ENCODE data around the gene GLB1L3. TPM values are rescaled to one million over a fixed set of nuclear protein-coding genes. Genes with fewer than 3 reads are reported as not detected.

The GLB1L3 gene
- total and polyA plus RNA-seq, 2 donors (not counting 3 experiments of a cell fraction or from before 2014, with no cell fraction given): not detected

GRCh38 chr11:134331354-134332188 lies 55.4 kb downstream of the GLB1L3 start, which contains the start of gene GLB1L2:
Gene GLB1L2, plus strand, starts transcription at chr11:134331988. Its CDS starts 74 bp downstream, at chr11:134332062.
- no peak within 1 kb of the TSS for H3K9ac ChIP-seq (replicated peaks; ENCODE audit: extremely low read depth, insufficient read depth, low read length)
- no peak for FAIRE-seq
- peak within 1 kb of the TSS; percentile 56 for H2AFZ ChIP-seq (ENCODE audit: low read depth, low read length)
- H3K27ac ChIP-seq (ENCODE audit: insufficient read depth, low read depth, low read length): no peak within 1 kb of the TSS
- POLR2A ChIA-PET: no interaction called here
- H3K4me2 ChIP-seq (ENCODE audit: insufficient read depth, low read length): peak within 1 kb of the TSS; percentile 34
- peaks cover 4% of the 10 kb centered on the region for H3K4me1 ChIP-seq (ENCODE audit: control insufficient read depth, extremely low read depth, insufficient read depth, low read length)
- H4K20me1 ChIP-seq (replicated peaks; ENCODE audit: control insufficient read depth, extremely low read depth, insufficient read depth, low read length): no peaks in the 10 kb centered on the region
- TF ChIP-seq EZH2 (IDR thresholded peaks at IDR 0.05; ENCODE audit: borderline replicate concordance, low read depth, low read length, severe bottlenecking) (no peak), JUN (IDR thresholded peaks at IDR 0.05; ENCODE audit: borderline replicate concordance, insufficient read depth, insufficient read length, low read depth) (no peak), CTCF (IDR thresholded peaks at IDR 0.05; ENCODE audit: extremely low read depth in 1 of 2, insufficient read depth in 1 of 2, low read depth in 1 of 2, low read length in 2 of 2) (no peak), FOS (IDR thresholded peaks at IDR 0.05; ENCODE audit: borderline replicate concordance, insufficient read depth, low read length) (no peak), POLR2A (IDR thresholded peaks at IDR 0.05; ENCODE audit: low read depth, low read length) (no peak), GATA2 (IDR thresholded peaks at IDR 0.05; ENCODE audit: insufficient read depth, insufficient read length, low read depth, low read length) (no peak), POLR2AphosphoS5 (IDR thresholded peaks at IDR 0.05; ENCODE audit: insufficient read depth, low read depth, low read length) (no peak)
- TF ChIP-seq, protein P1, sequence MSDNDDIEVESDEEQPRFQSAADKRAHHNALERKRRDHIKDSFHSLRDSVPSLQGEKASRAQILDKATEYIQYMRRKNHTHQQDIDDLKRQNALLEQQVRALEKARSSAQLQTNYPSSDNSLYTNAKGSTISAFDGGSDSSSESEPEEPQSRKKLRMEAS (IDR thresholded peaks at IDR 0.05; ENCODE audit: insufficient read depth, insufficient read length): peak; percentile 28
- H3K4me3 ChIP-seq (replicated peaks in 1 of 3; ENCODE audit: insufficient read depth in 1 of 3, low read depth in 1 of 3, low read length in 3 of 3): peak within 1 kb of the TSS in 2 of 3 experiments; percentile 3 to 37
- CTCF ChIA-PET: no interaction called here
- no peaks in the 10 kb centered on the region for H3K9me1 ChIP-seq (replicated peaks; ENCODE audit: control insufficient read depth, extremely low read depth, insufficient read depth, low read length)
- no peaks in the 10 kb centered on the region for H3K36me3 ChIP-seq (ENCODE audit: control insufficient read depth in 2 of 2, extremely low read depth in 1 of 2, insufficient read depth in 2 of 2, low read length in 2 of 2)
- intact Hi-C loops (cut with micrococcal nuclease): loop anchor here (5.0 to 10.0 kb wide), 2 partner anchors 79 to 297 kb away; partner anchors contain the start of genes ACAD8 and THYN1
- peaks cover 16 to 17% of the 10 kb centered on the region in 2 experiments for H3K27me3 ChIP-seq (ENCODE audit: control insufficient read depth in 2 of 2, insufficient read depth in 2 of 2, low read length in 2 of 2)
- peak; percentile 36 for DNase-seq (ENCODE audit: low read depth, low spot score)
- no peaks in the 10 kb centered on the region for H3K79me2 ChIP-seq (ENCODE audit: control insufficient read depth, insufficient read depth, low read length)
- dilution Hi-C loops (cut with MboI; ENCODE audit: extremely low pct_ligation_motif_present, low sequenced_read_pairs): no loop called here
- BruUV-seq (replicated peaks): no TSS peak
- no peaks in the 10 kb centered on the region for H3K9me3 ChIP-seq (replicated peaks; ENCODE audit: control insufficient read depth, insufficient read depth, low read length)
